B cell (primary cell): Measurements from ENCODE around the gene ARHGAP28. TPM values are rescaled to one million over a fixed set of nuclear protein-coding genes. Genes with fewer than 3 reads are reported as not detected.

Experiments
- ATAC-seq: fragments of 200-7000 bp; cut with Tn5 transposase; one replicate; pipeline ENCODE4 v1.10.0; 2021; ENCODE audit warnings: low read depth, mild to moderate bottlenecking, moderate number of reproducible peaks, moderate library complexity
- CTCF ChIA-PET: fragments of 350-600 bp; sonication (Branson Sonifier 250); formaldehyde crosslinking; loops from one replicate; lab custom pipeline; 2021; ENCODE audit warnings: antibody characterized with exemption, inconsistent platforms; lab: Charles Lee
- POLR2A ChIA-PET: fragments of 350-600 bp; sonication (Branson Sonifier 250); formaldehyde crosslinking; loops from one replicate; lab custom pipeline; 2021; ENCODE audit warnings: antibody characterized with exemption; lab: Charles Lee
- DNase-seq: peaks from one replicate; pipeline ENCODE4 v3.0.0; 2013
- H2AFZ ChIP-seq: 2 replicates; pipeline ENCODE4 v1.6.1; 2012; ENCODE audit warnings: mild to moderate bottlenecking, low read depth, low read length; ENCODE audit not compliant: insufficient read depth, poor library complexity, severe bottlenecking
- H3K27ac ChIP-seq, 2 donors: 1 replicate in 1 of 2; 2 replicates in 1 of 2; pipeline ENCODE4 v1.5.1; 2012 to 2013; ENCODE audit warnings: low read length in 2 of 2, mild to moderate bottlenecking in 2 of 2, moderate library complexity in 1 of 2
- H3K27me3 ChIP-seq, 4 experiments: fragments of 200-600 bp in 1 of 4; sonication (generic) in 1 of 4; replicated peaks in 1 of 4; 1 replicate in 2 of 4; 2 replicates in 2 of 4; pipeline versions ENCODE4 v1.6.1 to v1.7.0; 2013 to 2016; ENCODE audit warnings: low read length in 3 of 4, mild to moderate bottlenecking in 2 of 4, mixed read lengths in 1 of 4, moderate library complexity in 1 of 4; ENCODE audit not compliant: insufficient read depth in 4 of 4, control insufficient read depth in 3 of 4; ENCODE audit errors: control extremely low read depth in 1 of 4
- H3K36me3 ChIP-seq, 2 experiments: replicated peaks in 1 of 2; 1 replicate in 1 of 2; 2 replicates in 1 of 2; pipeline versions ENCODE4 v1.6.1 to v1.7.1; 2013; ENCODE audit warnings: low read length in 1 of 2; ENCODE audit not compliant: insufficient read depth in 2 of 2, control insufficient read depth in 1 of 2; ENCODE audit errors: control extremely low read depth in 1 of 2, extremely low read depth in 1 of 2
- H3K4me1 ChIP-seq, 2 donors: fragments of 200-600 bp in 1 of 2; sonication (generic) in 1 of 2; 1 replicate in 1 of 2; 2 replicates in 1 of 2; pipeline versions ENCODE4 v1.5.1 to v1.6.1; 2013 to 2017; ENCODE audit warnings: low read length in 2 of 2; ENCODE audit not compliant: control insufficient read depth in 2 of 2, insufficient read depth in 2 of 2
- H3K4me2 ChIP-seq: replicated peaks from 2 replicates; pipeline ENCODE3; 2012; ENCODE audit warnings: mild to moderate bottlenecking, low read depth, low read length; ENCODE audit not compliant: poor library complexity, severe bottlenecking
- H3K4me3 ChIP-seq, 5 experiments: fragments of 200-600 bp in 1 of 5; sonication (generic) in 1 of 5; 1 replicate in 3 of 5; 2 replicates in 2 of 5; pipeline versions ENCODE4 v1.5.1 to v1.7.0; 2011 to 2016; ENCODE audit warnings: low read length in 4 of 5, mild to moderate bottlenecking in 4 of 5, low read depth in 2 of 5, control low read depth in 1 of 5, moderate library complexity in 1 of 5; ENCODE audit not compliant: insufficient read depth in 1 of 5; ENCODE audit errors: control extremely low read depth in 1 of 5, extremely low read depth in 1 of 5
- H3K79me2 ChIP-seq: fragments of 200-600 bp; sonication (generic); one replicate; pipeline ENCODE4 v1.6.0; 2016; ENCODE audit warnings: low read length; ENCODE audit not compliant: control insufficient read depth, insufficient read depth
- H3K9ac ChIP-seq: fragments of 200-600 bp; sonication (generic); 2 replicates; pipeline ENCODE4 v1.6.1; 2017; ENCODE audit warnings: mild to moderate bottlenecking, low read length, moderate library complexity
- H3K9me3 ChIP-seq, 3 donors: one replicate each; pipeline versions ENCODE4 v1.6.1 to v1.7.1; 2013; ENCODE audit warnings: low read length in 2 of 3; ENCODE audit not compliant: control insufficient read depth in 2 of 3, insufficient read depth in 1 of 3; ENCODE audit errors: control extremely low read depth in 1 of 3
- H4K20me1 ChIP-seq: 2 replicates; pipeline ENCODE4 v1.6.0; 2012; ENCODE audit warnings: mild to moderate bottlenecking, low read length; ENCODE audit not compliant: insufficient read depth, control insufficient read depth, poor library complexity, severe bottlenecking
- H3K27ac Mint-ChIP-seq: one replicate; pipeline ENCODE4 v1.8.0; 2021; ENCODE audit warnings: mixed read lengths
- H3K27me3 Mint-ChIP-seq: one replicate; pipeline ENCODE4 v1.8.0; 2021; ENCODE audit warnings: mixed read lengths
- H3K4me1 Mint-ChIP-seq: one replicate; pipeline ENCODE4 v1.8.0; 2021; ENCODE audit warnings: mixed read lengths
- H3K4me3 Mint-ChIP-seq: one replicate; pipeline ENCODE4 v1.8.0; 2021; ENCODE audit warnings: mixed read lengths
- H3K9me3 Mint-ChIP-seq: one replicate; pipeline ENCODE4 v1.8.0; 2022; ENCODE audit warnings: mixed read lengths; ENCODE audit not compliant: insufficient read depth
- EZH2 ChIP-seq: IDR thresholded peaks from 2 replicates; pipeline ENCODE4 v1.6.1; 2012; ENCODE audit warnings: borderline replicate concordance, low read depth, mild to moderate bottlenecking, moderate library complexity, low read length; ENCODE audit not compliant: insufficient read depth, poor library complexity, severe bottlenecking
- WGBS: methylation state at CpG from one replicate; pipeline ENCODE4 v1.1.5; 2013; ENCODE audit warnings: missing lambda C conversion rate; ENCODE audit not compliant: insufficient coverage; 5-methylcytosine and 5-hydroxymethylcytosine counted together
- intact Hi-C: fragments of 100-400 bp; cut with micrococcal nuclease; formaldehyde crosslinking; loops from one replicate; pipeline ENCODE4 v1.10.0; 2022
- polyA plus RNA-seq: library from polyadenylated mRNA; depleted of rRNA; stranded (reverse); fragments of >200 nt; gene quantifications from 2 replicates; pipeline ENCODE4 v1.2.3, GENCODE V29; 2012
- total RNA-seq, 2 donors: library from RNA; stranded (reverse); fragments of 120-200 nt in 1 of 2; gene quantifications; 1 replicate in 1 of 2; 2 replicates in 1 of 2; pipeline versions ENCODE4 v1.2.3 to v1.2.4, GENCODE V29; 2013 to 2022
- TF ChIP-seq, protein P1 (sequence below): fragments of 200-600 bp; IDR thresholded peaks from one replicate; pipeline ENCODE4 v1.8.0; 2022; ENCODE audit warnings: antibody characterized with exemption, mild to moderate bottlenecking

The ARHGAP28 gene
- total and polyA plus RNA-seq, 2 donors (not counting 1 experiment from before 2014, with no cell fraction given) = not detected

DNA sequence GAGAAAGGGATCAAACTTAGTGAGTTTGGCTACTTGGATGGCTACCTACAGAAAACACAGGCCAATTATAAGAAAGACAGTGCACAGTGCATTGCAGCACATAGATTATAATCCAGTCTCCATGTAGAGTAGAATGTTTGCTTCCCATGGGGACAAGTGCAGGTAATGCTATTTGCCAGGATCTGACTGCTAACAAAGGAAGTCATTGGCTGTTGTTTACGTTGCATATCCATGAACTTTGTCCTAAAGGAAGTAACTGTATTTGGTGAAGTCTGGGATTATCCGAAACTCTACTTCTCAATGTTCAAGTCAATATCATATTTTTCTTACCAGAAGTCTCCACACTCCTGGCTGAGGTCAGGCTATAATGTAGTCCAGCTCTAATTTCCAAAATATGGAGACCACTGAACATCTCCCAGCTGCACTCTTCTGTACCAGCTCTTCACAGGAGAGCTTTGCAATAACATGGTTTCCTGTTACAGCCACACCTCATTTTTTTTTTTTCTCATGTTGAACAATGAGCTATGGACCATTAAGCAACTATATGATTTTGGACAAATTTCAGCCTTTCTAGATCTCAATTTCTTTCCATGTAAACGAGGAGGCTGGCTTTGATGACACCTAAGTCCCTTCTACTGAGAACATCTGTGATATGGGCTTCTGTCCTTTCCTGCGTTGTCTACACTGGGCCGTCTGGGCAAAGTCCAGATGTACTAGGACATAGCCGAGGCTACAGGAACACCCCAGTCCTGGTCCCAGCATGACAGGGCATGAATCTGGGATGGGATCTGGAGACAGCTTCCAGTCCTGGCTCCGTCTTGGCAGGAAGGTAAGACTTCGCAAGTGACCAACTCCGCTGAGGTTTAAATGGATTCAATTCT, 233.3 kb downstream of the ARHGAP28 start:
- no peaks in the 10 kb centered on the region for H3K4me1 Mint-ChIP-seq
- no peaks in the 10 kb centered on the region for H4K20me1 ChIP-seq
- H2AFZ ChIP-seq = no peak overlapping the region
- no peaks in the 10 kb centered on the region for H3K27me3 ChIP-seq
- no peak overlapping the region for H3K4me2 ChIP-seq
- peaks cover 0 to 11% (median 0%) of the 10 kb centered on the region in 3 donors for H3K9me3 ChIP-seq
- H3K36me3 ChIP-seq = no peaks in the 10 kb centered on the region
- DNase-seq (no peak), ATAC-seq (no peak)
- no peak overlapping the region for H3K9ac ChIP-seq
- intact Hi-C loops = no loop called here
- no peaks in the 10 kb centered on the region for H3K27me3 Mint-ChIP-seq
- H3K9me3 Mint-ChIP-seq = peaks cover 3% of the 10 kb centered on the region
- CTCF ChIA-PET = interaction anchor here (0.8 kb wide), 1 partner anchor 21 kb away, joined by 3 read pairs; no protein-coding TSS in a partner anchor
- no peaks in the 10 kb centered on the region for H3K79me2 ChIP-seq
- WGBS = 92% methylated on average over 7 of the region's 9 CpGs
- POLR2A ChIA-PET = no interaction called here
- no peak for TF ChIP-seq EZH2
- TF ChIP-seq, protein P1, sequence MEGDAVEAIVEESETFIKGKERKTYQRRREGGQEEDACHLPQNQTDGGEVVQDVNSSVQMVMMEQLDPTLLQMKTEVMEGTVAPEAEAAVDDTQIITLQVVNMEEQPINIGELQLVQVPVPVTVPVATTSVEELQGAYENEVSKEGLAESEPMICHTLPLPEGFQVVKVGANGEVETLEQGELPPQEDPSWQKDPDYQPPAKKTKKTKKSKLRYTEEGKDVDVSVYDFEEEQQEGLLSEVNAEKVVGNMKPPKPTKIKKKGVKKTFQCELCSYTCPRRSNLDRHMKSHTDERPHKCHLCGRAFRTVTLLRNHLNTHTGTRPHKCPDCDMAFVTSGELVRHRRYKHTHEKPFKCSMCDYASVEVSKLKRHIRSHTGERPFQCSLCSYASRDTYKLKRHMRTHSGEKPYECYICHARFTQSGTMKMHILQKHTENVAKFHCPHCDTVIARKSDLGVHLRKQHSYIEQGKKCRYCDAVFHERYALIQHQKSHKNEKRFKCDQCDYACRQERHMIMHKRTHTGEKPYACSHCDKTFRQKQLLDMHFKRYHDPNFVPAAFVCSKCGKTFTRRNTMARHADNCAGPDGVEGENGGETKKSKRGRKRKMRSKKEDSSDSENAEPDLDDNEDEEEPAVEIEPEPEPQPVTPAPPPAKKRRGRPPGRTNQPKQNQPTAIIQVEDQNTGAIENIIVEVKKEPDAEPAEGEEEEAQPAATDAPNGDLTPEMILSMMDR = no peak
- no peak overlapping the region for H3K27ac ChIP-seq
- H3K4me1 ChIP-seq = no peaks in the 10 kb centered on the region
- no peak overlapping the region for H3K4me3 ChIP-seq
- no peak overlapping the region for H3K4me3 Mint-ChIP-seq
- no peak overlapping the region for H3K27ac Mint-ChIP-seq

DNA sequence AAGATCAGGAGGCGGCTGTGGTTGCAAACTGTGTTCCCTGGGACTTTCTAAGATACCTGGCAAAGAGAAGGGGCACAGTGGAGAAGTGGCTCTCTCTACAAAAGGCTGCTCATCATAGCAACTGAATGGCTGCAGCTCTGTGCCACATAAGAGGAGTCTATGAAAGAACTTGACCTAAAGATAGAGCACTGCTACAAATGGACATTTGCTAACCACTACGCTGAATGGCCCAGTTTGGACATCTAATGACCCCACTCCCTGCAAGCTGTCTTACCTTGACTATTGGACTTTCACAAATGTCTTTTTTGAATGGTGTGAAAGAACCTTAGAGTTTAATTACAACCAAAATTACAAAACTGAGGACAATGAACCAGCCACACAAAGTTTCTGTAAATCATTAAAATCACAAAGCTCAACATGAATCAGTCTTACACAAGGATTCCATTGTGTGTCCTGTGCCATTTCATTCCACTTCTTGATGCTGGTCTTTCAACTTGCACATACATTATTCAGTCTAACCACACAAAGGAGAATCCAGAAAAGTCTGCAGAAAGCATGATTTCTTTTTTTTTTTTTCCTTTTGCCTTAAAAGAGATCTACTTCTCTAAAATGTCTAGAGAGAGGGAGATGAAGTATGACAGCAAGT, 234.1 kb downstream of the ARHGAP28 start:
- POLR2A ChIA-PET = no interaction called here
- ATAC-seq (no peak), DNase-seq (no peak)
- Histone ChIP-seq H3K36me3 (no peaks in the 10 kb centered on the region), H3K4me1 (no peaks in the 10 kb centered on the region), H3K27ac (no peak overlapping the region), H3K4me2 (no peak overlapping the region), H2AFZ (no peak overlapping the region), H3K27me3 (no peaks in the 10 kb centered on the region), H3K4me3 (no peak overlapping the region), H4K20me1 (no peaks in the 10 kb centered on the region), H3K79me2 (no peaks in the 10 kb centered on the region), H3K9me3 (peaks cover 0 to 15% (median 0%) of the 10 kb centered on the region in 3 donors), H3K9ac (no peak overlapping the region)
- Mint-ChIP-seq H3K27ac (no peak overlapping the region), H3K9me3 (peaks cover 3% of the 10 kb centered on the region), H3K4me1 (no peaks in the 10 kb centered on the region), H3K4me3 (no peak overlapping the region), H3K27me3 (no peaks in the 10 kb centered on the region)
- TF ChIP-seq, protein P1 = no peak
- TF ChIP-seq EZH2 = no peak
- intact Hi-C loops = no loop called here
- CTCF ChIA-PET = interaction anchor here (0.8 kb wide), 1 partner anchor 20 kb away, joined by 3 read pairs; no protein-coding TSS in a partner anchor
- 56% methylated on average over 1 of the region's 2 CpGs for WGBS
